HepG2 (cell line): Measurements from ENCODE around the gene RP2. TPM values are rescaled to one million over a fixed set of nuclear protein-coding genes. Genes with fewer than 3 reads are reported as not detected.

Source experiments
- ARNT2 ChIP-seq: sonication (generic); formaldehyde crosslinking; IDR thresholded peaks from 2 replicates; pipeline ENCODE4 v1.8.0; 2022; ENCODE audit warnings: mild to moderate bottlenecking, low read depth, missing genetic modification reagents, moderate library complexity
- FIP1L1 ChIP-seq: fragments of 200-400 bp; formaldehyde crosslinking; IDR thresholded peaks from 2 replicates; pipeline ENCODE4 v1.6.1; 2018; ENCODE audit warnings: low read depth, mild to moderate bottlenecking, low read length, moderate library complexity, borderline replicate concordance; ENCODE audit not compliant: insufficient read depth
- MAFK ChIP-seq, 2 experiments: IDR thresholded peaks in 1 of 2; conservative IDR thresholded peaks in 1 of 2; 2 replicates each; pipeline ENCODE4 v1.6.1; 2011; ENCODE audit warnings: improper control_type of control experiment in 2 of 2, low read length in 2 of 2
- MLLT10 ChIP-seq: sonication (generic); formaldehyde crosslinking; IDR thresholded peaks from 2 replicates; pipeline ENCODE4 v1.4.0; 2020; ENCODE audit warnings: missing genetic modification reagents
- NFAT5 ChIP-seq: sonication (generic); formaldehyde crosslinking; IDR thresholded peaks from 2 replicates; pipeline ENCODE4 v1.4.0; 2020; ENCODE audit warnings: missing genetic modification reagents
- NFE2L1 ChIP-seq: sonication (generic); formaldehyde crosslinking; IDR thresholded peaks from 2 replicates; pipeline ENCODE4 v1.4.0; 2020; ENCODE audit warnings: missing genetic modification reagents, mild to moderate bottlenecking, borderline replicate concordance
- RBAK ChIP-seq: sonication (generic); formaldehyde crosslinking; IDR thresholded peaks from 2 replicates; pipeline ENCODE4 v1.5.1; 2020; ENCODE audit warnings: mild to moderate bottlenecking, missing genetic modification reagents
- SAP130 ChIP-seq: IDR thresholded peaks from 2 replicates; pipeline ENCODE4 v1.6.1; 2016; ENCODE audit warnings: low read depth
- ZBTB7B ChIP-seq: sonication (generic); formaldehyde crosslinking; IDR thresholded peaks from 2 replicates; pipeline ENCODE4 v1.4.0; 2020; ENCODE audit warnings: missing genetic modification reagents
- ZNF234 ChIP-seq: sonication (generic); formaldehyde crosslinking; conservative IDR thresholded peaks from 2 replicates; pipeline ENCODE4 v1.5.1; 2020; ENCODE audit warnings: mild to moderate bottlenecking, missing genetic modification reagents
- ZNF280D ChIP-seq: sonication (generic); formaldehyde crosslinking; IDR thresholded peaks from 2 replicates; pipeline ENCODE4 v1.5.1; 2020; ENCODE audit warnings: mild to moderate bottlenecking, missing genetic modification reagents
- ZSCAN31 ChIP-seq: sonication (generic); formaldehyde crosslinking; IDR thresholded peaks from 2 replicates; pipeline ENCODE4 v1.5.0; 2020; ENCODE audit warnings: low read depth, mild to moderate bottlenecking, missing genetic modification reagents
- polyA plus RNA-seq, 8 experiments: library from polyadenylated mRNA; depleted of rRNA in 3 of 8; stranded (reverse) in 7 of 8; unstranded in 1 of 8; fragments of >200 nt; fragmentation: Illumina TruSeq in 4 of 8; extraction: Trizol in 4 of 8; gene quantifications; 2 replicates each; pipeline versions ENCODE4 v1.2.1 to v1.2.3, GENCODE V29; 2011 to 2016; ENCODE audit warnings: low read depth in 4 of 8, missing spikeins in 1 of 8, mixed read lengths in 1 of 8; ENCODE audit not compliant: insufficient read depth in 1 of 8
- total RNA-seq, 5 experiments: library from RNA; depleted of rRNA; stranded (reverse); fragments of >200 nt; fragmentation: Illumina TruSeq; extraction: Trizol; gene quantifications; 2 replicates each; pipeline ENCODE4 v1.2.3, GENCODE V29; 2016; ENCODE audit warnings: low read depth in 1 of 5
- TF ChIP-seq, protein P1 (sequence below): sonication (generic); formaldehyde crosslinking; IDR thresholded peaks from 2 replicates; pipeline ENCODE4 v1.4.0; 2020; ENCODE audit warnings: missing genetic modification reagents, borderline replicate concordance
- TF ChIP-seq, protein P2 (sequence below), 2 experiments: sonication (generic) in 1 of 2; formaldehyde crosslinking in 1 of 2; IDR thresholded peaks; 2 replicates each; pipeline versions ENCODE4 v1.5.1 to v1.6.1; 2011 to 2020; ENCODE audit warnings: borderline replicate concordance in 1 of 2, low read depth in 1 of 2, low read length in 1 of 2, mild to moderate bottlenecking in 1 of 2, missing genetic modification reagents in 1 of 2, moderate library complexity in 1 of 2

RP2 gene
- total and polyA plus RNA-seq, 2 of the 13 experiments (the other 11 are each of a cell fraction or from before 2014, with no cell fraction given), result 5.0 to 9.9 TPM

- TF ChIP-seq RBAK (CRISPR knock-in tag), result no peak
- no peak for TF ChIP-seq ZNF280D
- TF ChIP-seq, protein P1, sequence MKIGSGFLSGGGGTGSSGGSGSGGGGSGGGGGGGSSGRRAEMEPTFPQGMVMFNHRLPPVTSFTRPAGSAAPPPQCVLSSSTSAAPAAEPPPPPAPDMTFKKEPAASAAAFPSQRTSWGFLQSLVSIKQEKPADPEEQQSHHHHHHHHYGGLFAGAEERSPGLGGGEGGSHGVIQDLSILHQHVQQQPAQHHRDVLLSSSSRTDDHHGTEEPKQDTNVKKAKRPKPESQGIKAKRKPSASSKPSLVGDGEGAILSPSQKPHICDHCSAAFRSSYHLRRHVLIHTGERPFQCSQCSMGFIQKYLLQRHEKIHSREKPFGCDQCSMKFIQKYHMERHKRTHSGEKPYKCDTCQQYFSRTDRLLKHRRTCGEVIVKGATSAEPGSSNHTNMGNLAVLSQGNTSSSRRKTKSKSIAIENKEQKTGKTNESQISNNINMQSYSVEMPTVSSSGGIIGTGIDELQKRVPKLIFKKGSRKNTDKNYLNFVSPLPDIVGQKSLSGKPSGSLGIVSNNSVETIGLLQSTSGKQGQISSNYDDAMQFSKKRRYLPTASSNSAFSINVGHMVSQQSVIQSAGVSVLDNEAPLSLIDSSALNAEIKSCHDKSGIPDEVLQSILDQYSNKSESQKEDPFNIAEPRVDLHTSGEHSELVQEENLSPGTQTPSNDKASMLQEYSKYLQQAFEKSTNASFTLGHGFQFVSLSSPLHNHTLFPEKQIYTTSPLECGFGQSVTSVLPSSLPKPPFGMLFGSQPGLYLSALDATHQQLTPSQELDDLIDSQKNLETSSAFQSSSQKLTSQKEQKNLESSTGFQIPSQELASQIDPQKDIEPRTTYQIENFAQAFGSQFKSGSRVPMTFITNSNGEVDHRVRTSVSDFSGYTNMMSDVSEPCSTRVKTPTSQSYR (CRISPR knock-in tag), result no peak
- TF ChIP-seq FIP1L1, result no peak
- TF ChIP-seq ZBTB7B (CRISPR knock-in tag), result no peak
- no peak for TF ChIP-seq NFE2L1
- TF ChIP-seq ZSCAN31 (CRISPR knock-in tag), result peak; percentile 50; the same call in 1 of the 2 replicates
- no peak for TF ChIP-seq ARNT2 (CRISPR knock-in tag)
- no peak for TF ChIP-seq MAFK (conservative IDR thresholded peaks at IDR 0.05 in 1 of 2, IDR thresholded peaks at IDR 0.05 in 1 of 2; ENCODE audit: low read length in 2 of 2)
- TF ChIP-seq ZNF234 (CRISPR knock-in tag), result no peak
- TF ChIP-seq, protein P2, sequence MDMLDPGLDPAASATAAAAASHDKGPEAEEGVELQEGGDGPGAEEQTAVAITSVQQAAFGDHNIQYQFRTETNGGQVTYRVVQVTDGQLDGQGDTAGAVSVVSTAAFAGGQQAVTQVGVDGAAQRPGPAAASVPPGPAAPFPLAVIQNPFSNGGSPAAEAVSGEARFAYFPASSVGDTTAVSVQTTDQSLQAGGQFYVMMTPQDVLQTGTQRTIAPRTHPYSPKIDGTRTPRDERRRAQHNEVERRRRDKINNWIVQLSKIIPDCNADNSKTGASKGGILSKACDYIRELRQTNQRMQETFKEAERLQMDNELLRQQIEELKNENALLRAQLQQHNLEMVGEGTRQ (IDR thresholded peaks at IDR 0.05; ENCODE audit: low read depth, low read length), result no peak
- TF ChIP-seq, protein P2 (CRISPR knock-in tag; IDR thresholded peaks at IDR 0.05; ENCODE audit: borderline replicate concordance), result no peak
- no peak for TF ChIP-seq MLLT10 (CRISPR knock-in tag)
- peak; percentile 76 for TF ChIP-seq SAP130
- no peak for TF ChIP-seq NFAT5 (CRISPR knock-in tag)
Observed at GRCh38 chrX:46836701-46837557, at the start of gene RP2 (continued).
